ENCODE measurements around the gene BSG. TPM values are rescaled to one million over a fixed set of nuclear protein-coding genes. Genes with fewer than 3 reads are reported as not detected.

The BSG gene
- total RNA-seq, 3 donors from 2014 or later, result 270 to 515 (median 282) TPM

DNA sequence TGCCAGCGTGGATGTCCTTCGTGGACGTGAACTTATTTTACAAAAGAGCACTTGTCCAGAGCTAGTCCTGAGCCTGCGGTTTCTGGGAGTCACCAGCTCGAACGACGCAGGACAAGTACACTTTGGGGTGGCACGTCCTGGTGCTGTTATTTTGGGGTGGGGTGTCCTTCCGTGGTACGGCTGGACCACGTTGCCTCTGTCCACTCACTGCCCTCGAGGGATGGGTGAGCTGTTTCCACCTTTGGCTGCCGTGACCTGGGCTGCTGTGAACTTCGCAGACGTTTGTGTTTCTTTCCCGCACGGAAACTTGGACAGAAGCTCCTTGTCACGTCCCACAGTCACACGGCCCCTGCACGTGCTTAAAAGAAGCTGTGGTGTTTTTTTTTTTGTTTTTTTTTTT is 17.6 kb upstream of the BSG start:
- Histone ChIP-seq H3K4me1 (peaks cover 0 to 7% of the 10 kb centered on the region in 2 donors), H3K27ac (no peak overlapping the region), H3K9me3 (no peaks in the 10 kb centered on the region), H3K4me3 (no peak overlapping the region), H3K36me3 (no peaks in the 10 kb centered on the region), H3K27me3 (no peaks in the 10 kb centered on the region)
- TF ChIP-seq POLR2A (IDR thresholded peaks at IDR 0.05) (no peak), POLR2AphosphoS5 (IDR thresholded peaks at IDR 0.05) (no peak)
- TF ChIP-seq, protein P1, sequence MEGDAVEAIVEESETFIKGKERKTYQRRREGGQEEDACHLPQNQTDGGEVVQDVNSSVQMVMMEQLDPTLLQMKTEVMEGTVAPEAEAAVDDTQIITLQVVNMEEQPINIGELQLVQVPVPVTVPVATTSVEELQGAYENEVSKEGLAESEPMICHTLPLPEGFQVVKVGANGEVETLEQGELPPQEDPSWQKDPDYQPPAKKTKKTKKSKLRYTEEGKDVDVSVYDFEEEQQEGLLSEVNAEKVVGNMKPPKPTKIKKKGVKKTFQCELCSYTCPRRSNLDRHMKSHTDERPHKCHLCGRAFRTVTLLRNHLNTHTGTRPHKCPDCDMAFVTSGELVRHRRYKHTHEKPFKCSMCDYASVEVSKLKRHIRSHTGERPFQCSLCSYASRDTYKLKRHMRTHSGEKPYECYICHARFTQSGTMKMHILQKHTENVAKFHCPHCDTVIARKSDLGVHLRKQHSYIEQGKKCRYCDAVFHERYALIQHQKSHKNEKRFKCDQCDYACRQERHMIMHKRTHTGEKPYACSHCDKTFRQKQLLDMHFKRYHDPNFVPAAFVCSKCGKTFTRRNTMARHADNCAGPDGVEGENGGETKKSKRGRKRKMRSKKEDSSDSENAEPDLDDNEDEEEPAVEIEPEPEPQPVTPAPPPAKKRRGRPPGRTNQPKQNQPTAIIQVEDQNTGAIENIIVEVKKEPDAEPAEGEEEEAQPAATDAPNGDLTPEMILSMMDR (IDR thresholded peaks at IDR 0.05), result no peak
- intact Hi-C loops (cut with DNase I; ENCODE audit: low total_unique reads), result no loop called here
- DNase-seq (ENCODE audit: low spot score in 2 of 2), result no peak

DNA sequence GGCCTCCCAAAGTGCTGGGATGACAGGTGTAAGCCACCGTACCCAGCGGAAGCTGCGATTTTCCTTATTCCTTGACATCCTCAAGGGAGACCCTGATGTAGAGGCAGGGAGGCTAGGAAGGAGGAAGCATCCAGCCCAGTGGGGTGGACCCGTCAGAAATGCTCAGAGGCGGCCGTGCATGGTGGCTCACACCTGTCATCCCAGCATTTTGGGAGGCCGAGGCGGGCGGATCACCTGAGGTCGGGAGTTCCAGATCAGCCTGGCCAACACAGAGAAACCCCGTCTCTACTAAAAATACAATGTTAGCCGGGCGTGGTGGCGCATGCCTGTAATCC is 17.0 kb upstream of the BSG start:
- H3K27me3 ChIP-seq, result no peaks in the 10 kb centered on the region
- H3K9me3 ChIP-seq, result no peaks in the 10 kb centered on the region
- intact Hi-C loops (cut with DNase I; ENCODE audit: low total_unique reads), result no loop called here
- H3K4me3 ChIP-seq, result no peak overlapping the region
- H3K4me1 ChIP-seq, result peaks cover 0 to 7% of the 10 kb centered on the region in 2 donors
- no peak overlapping the region for H3K27ac ChIP-seq
- DNase-seq (ENCODE audit: low spot score in 2 of 2), result no peak
- TF ChIP-seq, protein P1 (IDR thresholded peaks at IDR 0.05), result no peak
- TF ChIP-seq POLR2A (IDR thresholded peaks at IDR 0.05) (no peak), POLR2AphosphoS5 (IDR thresholded peaks at IDR 0.05) (no peak)
- no peaks in the 10 kb centered on the region for H3K36me3 ChIP-seq

DNA sequence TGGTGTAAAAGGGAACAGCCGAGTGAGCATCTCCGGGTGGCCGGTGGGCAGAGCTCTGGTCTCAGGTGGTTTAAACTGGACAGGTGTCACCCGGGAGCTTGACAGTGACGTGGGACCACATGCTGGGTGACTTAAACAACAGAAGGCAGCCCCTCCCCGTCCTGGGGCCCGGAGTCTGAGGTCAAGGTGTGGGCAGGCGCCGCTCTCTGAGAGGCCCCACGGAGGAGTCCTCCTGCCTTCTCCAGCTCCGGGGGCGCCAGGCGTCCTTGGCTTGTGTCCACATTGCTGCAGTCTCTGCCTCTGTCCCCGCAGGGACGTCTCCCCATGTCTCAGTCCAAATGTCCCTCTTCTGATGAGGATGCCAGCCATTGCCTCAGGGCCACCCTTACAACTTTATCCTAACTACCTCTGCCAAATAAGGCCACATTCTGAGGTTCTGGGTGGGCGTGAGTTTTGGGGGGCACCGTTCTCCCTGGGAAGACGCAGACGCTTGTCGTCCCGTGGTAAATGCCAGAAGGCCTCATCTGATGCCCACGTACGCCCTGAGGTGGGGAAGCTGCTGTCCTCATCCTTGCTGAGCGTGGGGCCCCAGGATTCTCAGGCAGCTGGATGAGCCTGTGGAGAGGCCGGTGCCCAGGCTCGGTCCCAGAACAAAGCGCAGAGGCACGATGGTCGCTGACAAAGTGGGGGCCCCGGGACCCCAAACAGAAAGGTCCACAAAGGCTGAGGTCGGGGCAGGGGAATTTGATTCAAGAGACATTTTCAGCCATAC is 15.6 kb upstream of the BSG start:
- Histone ChIP-seq H3K9me3 (no peaks in the 10 kb centered on the region), H3K36me3 (no peaks in the 10 kb centered on the region)

DNA sequence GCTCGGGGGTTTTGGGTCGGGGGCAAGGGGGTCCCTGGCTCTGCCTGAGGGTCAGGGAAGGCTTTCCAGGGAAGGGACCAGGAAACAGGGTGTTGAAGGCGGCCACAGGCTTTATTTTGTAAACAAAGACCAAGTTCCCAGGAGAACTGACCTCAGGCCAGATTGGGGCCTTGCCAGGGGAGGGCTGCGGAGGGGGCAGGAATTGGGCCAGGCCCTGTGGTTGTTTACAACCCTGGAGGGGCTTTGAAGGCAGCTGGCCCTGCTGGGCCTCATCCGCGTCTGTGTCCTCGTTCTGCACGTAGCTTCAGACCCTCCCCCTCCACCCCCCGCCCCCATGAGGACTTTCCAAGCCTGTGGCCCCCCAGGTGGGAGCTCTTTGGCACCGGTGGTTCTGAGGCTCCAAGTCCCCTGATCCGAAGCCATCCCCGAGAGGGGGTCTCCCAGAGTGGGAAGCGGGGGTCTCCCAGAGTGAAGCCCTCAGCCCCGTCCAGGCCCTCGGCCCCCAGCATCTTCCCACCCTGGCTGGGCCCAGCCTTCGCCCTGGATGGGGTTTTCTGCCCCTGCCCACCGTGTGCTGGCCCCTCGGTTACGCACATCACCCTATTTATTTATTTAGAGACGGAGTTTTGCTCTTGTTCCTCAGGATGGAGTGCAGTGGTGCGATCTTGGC is 13.5 kb upstream of the BSG start:
- intact Hi-C loops (cut with DNase I; ENCODE audit: low total_unique reads), result no loop called here
- H3K27me3 ChIP-seq, result no peaks in the 10 kb centered on the region
- no peaks in the 10 kb centered on the region for H3K36me3 ChIP-seq
- H3K27ac ChIP-seq, result peak overlapping the region in 1 of 2 donors; percentile 38
- TF ChIP-seq POLR2AphosphoS5 (IDR thresholded peaks at IDR 0.05) (no peak), POLR2A (IDR thresholded peaks at IDR 0.05) (no peak)
- TF ChIP-seq, protein P1 (IDR thresholded peaks at IDR 0.05), result no peak
- H3K4me1 ChIP-seq, result peaks cover 0 to 7% of the 10 kb centered on the region in 2 donors
- no peaks in the 10 kb centered on the region for H3K9me3 ChIP-seq
- no peak overlapping the region for H3K4me3 ChIP-seq
- DNase-seq (ENCODE audit: low spot score in 2 of 2), result peak; percentile 34 to 79

More for the DNA sequence above, 15.6 kb upstream of the BSG start:
- Histone ChIP-seq H3K27me3 (no peaks in the 10 kb centered on the region), H3K4me1 (peaks cover 0 to 7% of the 10 kb centered on the region in 2 donors), H3K27ac (no peak overlapping the region), H3K4me3 (no peak overlapping the region)
- TF ChIP-seq POLR2AphosphoS5 (IDR thresholded peaks at IDR 0.05) (no peak), POLR2A (IDR thresholded peaks at IDR 0.05) (no peak)
- TF ChIP-seq, protein P1 (IDR thresholded peaks at IDR 0.05), result no peak
- DNase-seq (ENCODE audit: low spot score in 2 of 2), result no peak
- intact Hi-C loops (cut with DNase I; ENCODE audit: low total_unique reads), result no loop called here

DNA sequence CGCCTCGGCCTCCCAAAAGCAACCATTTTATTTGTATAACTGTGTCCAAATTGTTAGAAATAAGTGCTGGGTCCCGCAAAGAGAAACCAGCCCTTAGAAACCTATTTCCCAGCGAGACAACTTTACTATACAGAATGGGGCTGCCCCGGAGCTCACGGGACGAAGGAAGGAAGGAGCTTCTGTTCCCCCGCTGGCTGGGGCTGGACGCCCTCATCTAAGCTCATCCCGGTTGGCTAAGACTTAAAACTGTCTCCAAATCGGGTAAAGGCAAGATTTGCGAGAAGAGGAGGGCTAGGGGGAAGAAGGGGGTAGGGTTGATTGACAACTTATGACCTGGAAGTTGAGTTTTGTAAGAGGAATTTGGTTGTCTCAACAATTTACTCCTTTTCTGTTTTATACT is 12.3 kb upstream of the BSG start:
- Histone ChIP-seq H3K4me3 (no peak overlapping the region), H3K27ac (no peak overlapping the region), H3K4me1 (peaks cover 0 to 7% of the 10 kb centered on the region in 2 donors), H3K36me3 (no peaks in the 10 kb centered on the region), H3K27me3 (no peaks in the 10 kb centered on the region), H3K9me3 (no peaks in the 10 kb centered on the region)
- DNase-seq (ENCODE audit: low spot score in 2 of 2), result no peak
- TF ChIP-seq POLR2AphosphoS5 (IDR thresholded peaks at IDR 0.05) (no peak), POLR2A (IDR thresholded peaks at IDR 0.05) (no peak)
- TF ChIP-seq, protein P1 (IDR thresholded peaks at IDR 0.05), result no peak
- intact Hi-C loops (cut with DNase I; ENCODE audit: low total_unique reads), result no loop called here

All from breast epithelium (tissue), 4 donors.